LNCaP clone FGC (cell line): ENCODE measurements around the gene C10orf105.

ENCODE experiments used
- DNase-seq: peaks from one replicate; pipeline ENCODE4 v3.0.0-alpha.2; 2011; ENCODE audit warnings: low read depth
- H3K4me3 ChIP-seq: 2 replicates; pipeline ENCODE4 v1.5.1; 2011; ENCODE audit warnings: mild to moderate bottlenecking, low read depth, low read length, control low read depth
- TF ChIP-seq, protein P1 (sequence below): IDR thresholded peaks from 2 replicates; pipeline ENCODE4 v1.5.1; 2012; ENCODE audit warnings: mild to moderate bottlenecking; ENCODE audit not compliant: control insufficient read depth, insufficient read depth; ENCODE audit errors: extremely low read depth

The C10orf105 gene

DNA sequence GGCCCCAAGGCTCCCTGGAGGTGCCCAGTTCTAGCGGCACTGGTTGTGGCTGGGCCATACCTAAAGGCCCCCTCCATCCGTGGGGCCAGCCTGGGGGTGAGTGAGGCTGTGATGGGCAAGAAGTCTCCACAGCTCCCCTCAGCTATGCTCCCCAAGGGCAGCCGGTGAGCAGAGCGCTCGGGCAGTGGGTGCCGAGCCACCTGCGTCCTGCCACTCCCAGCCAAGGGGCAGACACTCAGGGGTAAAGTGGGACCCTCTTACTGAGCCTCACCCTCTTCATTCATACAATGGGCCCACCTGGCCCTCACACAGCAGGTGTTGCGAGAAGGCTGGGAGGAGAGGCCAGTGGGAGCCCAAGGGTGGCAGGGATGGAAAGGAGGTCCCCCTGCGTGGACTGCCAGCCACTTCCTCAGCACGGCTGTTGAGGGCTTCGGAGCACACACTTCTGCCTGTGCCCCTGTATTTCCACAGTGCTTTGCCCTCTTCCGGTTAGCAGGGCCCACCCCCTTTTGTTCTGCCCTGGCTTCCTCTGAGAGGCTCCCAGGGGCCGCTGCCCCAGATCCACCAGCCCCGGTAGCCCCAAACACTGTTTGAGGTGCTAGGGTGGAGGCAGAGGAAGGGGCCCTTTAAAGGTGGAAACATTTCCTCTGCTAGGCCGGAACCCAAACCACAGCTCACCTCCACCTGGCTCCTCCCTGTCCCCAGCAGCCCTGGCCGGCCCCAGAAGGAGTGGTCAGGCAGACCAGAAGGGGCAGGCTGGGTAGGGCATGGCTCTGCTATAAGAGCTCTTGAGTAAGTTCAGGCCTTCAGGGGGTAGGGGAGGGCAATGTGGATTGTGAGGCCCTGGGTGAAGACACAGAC is 16.4 kb upstream of the C10orf105 start:
- TF ChIP-seq, protein P1, sequence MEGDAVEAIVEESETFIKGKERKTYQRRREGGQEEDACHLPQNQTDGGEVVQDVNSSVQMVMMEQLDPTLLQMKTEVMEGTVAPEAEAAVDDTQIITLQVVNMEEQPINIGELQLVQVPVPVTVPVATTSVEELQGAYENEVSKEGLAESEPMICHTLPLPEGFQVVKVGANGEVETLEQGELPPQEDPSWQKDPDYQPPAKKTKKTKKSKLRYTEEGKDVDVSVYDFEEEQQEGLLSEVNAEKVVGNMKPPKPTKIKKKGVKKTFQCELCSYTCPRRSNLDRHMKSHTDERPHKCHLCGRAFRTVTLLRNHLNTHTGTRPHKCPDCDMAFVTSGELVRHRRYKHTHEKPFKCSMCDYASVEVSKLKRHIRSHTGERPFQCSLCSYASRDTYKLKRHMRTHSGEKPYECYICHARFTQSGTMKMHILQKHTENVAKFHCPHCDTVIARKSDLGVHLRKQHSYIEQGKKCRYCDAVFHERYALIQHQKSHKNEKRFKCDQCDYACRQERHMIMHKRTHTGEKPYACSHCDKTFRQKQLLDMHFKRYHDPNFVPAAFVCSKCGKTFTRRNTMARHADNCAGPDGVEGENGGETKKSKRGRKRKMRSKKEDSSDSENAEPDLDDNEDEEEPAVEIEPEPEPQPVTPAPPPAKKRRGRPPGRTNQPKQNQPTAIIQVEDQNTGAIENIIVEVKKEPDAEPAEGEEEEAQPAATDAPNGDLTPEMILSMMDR = no peak
- H3K4me3 ChIP-seq = no peak overlapping the region

DNA sequence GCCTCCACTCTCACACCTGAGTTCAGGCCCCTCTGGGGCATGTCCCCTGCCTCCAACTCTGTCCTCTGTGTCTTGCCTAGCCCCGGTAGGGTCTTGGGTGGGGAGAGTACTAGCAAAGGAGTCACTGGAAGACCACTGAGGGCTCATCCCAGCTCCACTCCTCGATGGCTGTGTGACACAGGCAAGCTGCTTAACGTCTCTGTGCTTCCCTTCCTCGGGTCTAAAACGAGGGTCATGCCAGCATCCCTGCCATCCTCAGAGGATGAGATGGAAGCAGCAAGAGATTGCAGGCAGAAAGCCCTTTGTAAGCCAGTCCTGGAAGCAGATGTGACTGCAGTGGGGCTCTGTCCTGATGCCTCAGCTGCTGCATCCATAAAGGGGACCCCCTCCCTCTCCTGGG is 15.2 kb upstream of the C10orf105 start:
- TF ChIP-seq, protein P1 = no peak
- H3K4me3 ChIP-seq = no peak overlapping the region
- no peak for DNase-seq

More for the DNA sequence above, 16.4 kb upstream of the C10orf105 start:
- DNase-seq = no peak

DNA sequence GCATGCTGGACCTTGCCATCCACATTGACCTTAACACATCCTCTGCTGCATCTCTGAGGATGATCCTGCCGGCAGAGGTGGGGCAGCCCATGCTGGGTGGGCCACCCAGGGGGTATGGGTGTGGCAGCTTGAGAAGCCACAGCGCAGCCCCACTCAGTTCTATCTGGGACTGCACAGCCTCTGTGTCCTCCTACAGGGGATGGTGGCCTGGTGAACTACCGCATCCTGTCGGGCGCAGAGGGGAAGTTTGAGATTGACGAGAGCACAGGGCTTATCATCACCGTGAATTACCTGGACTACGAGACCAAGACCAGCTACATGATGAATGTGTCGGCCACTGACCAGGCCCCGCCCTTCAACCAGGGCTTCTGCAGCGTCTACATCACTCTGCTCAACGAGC is 12.2 kb upstream of the C10orf105 start:
- no peak for DNase-seq
- H3K4me3 ChIP-seq = no peak overlapping the region
- TF ChIP-seq, protein P1 = no peak

DNA sequence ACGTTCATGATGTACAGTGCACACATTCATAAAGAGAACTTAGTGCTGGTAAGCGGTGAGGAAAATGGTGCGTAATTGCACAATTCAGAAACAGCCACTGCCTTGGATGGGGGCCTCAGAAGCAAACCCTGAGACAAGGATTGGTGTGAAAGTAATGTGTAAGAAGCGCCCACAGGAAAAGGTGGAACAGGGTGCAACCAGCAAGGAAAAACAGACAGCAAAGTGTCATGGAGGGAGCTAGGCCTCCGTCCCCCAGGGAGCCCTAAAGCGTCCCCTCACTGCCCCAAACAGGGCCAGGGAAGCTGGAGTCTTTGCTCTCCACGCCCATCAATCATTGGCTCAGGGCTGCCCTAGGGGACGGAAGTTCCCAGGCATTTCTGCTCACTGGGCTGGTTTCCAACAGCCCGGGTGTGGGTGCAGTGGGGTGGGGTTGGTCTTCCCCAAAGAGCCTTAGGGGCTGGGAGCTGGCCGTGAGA is 9.6 kb upstream of the C10orf105 start:
- TF ChIP-seq, protein P1 = no peak
- no peak overlapping the region for H3K4me3 ChIP-seq
- no peak for DNase-seq

DNA sequence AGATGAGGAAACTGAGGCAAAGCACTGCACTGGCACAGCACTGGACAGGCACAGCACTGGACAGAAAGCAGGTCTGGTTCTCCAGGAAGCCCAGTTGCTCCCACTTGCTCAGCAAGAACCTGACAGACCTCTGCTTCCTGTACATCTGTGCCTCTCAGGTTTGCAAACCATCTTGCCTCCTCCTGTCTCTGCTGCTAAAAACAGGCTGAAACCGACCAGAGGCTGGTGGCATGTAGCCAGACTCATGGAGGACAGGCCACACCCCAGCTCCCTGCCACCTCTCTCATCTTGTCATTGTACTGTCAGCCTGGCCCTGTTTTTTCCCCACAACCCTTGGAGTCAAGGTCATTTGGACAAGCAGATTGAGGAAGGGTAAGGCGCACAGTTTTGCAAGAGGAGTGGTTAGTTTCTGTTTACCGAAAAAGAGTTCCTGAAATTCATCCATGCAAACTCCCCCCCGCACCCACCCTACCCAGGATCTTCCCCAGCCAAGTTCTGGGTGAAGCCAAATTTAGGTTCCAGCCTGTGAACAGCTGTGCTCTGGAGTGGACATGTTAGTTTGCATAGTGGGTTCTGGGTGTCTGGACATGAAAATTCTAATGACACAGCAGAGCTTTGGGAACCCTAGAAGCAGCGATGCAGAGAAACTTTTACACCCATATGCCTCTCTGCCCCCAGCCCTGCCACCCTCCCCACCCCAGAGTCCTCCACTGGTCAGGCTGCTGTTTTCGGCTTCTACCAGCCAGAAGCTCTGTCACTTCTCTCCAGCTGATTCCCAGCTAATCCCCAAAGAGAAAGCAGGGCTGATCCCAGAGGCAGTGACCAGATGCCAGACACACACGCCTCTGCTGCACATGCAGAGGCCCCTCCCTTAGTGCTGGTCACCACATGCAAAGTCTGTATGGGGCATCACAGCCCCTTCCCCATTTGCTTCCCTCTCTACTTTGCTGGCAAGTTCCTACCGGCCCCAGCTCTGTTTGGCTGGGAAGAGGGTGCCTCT is 8.5 kb upstream of the C10orf105 start:
- no peak overlapping the region for H3K4me3 ChIP-seq
- TF ChIP-seq, protein P1 = no peak
- DNase-seq = no peak

DNA sequence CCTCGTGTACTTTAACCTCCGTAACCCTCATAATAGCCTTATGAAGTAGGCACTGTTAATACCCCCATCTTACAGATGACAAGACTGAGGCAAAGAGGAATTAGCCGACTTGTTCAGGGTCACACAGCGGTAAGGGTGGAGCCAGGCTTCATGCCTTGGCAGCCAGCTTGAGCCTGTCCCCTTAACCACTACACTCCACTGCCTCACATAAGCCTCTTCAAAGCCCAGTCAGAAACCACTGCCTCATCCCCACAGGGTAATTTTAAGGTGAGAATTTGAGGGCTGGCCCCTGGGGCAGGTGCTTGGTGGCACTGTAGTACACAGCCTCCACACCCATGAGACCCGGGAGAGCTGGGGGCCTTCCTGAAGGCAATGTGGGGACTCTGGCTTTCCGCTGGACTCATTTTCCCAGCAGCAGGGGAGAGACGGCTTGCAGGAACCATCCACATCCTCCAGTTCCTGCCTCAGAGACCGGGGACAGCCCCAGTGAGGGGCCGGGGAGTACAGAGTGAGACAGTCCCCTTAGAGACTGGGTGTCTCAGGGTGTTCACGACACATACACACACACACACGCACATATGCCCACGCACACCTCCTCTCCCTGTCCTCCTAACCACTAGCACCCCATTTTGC is 7.6 kb upstream of the C10orf105 start:
- TF ChIP-seq, protein P1 = no peak
- no peak overlapping the region for H3K4me3 ChIP-seq
- no peak for DNase-seq
